Motor neuron (in vitro differentiated cells): Measurements from ENCODE around the gene GDPD1. TPM values are rescaled to one million over a fixed set of nuclear protein-coding genes. Genes with fewer than 3 reads are reported as not detected.
"Not testable (repeated sequence)": the region's sequence is repeated elsewhere in the genome, so short reads cannot be mapped to it uniquely, and the experiment has no call there.

ENCODE experiments used
- ATAC-seq, 8 experiments: fragments of 200-7000 bp; cut with Tn5 transposase; replicated peaks in 6 of 8; 2 replicates each; pipeline ENCODE4 v1.8.0; 2021; ENCODE audit warnings: mild to moderate bottlenecking in 8 of 8, moderate library complexity in 8 of 8
- H3K27ac ChIP-seq, 2 donors: fragments of 250-450 bp; sonication (Bioruptor Pico); 2 replicates each; pipeline ENCODE4 v1.9.0; 2021; ENCODE audit warnings: antibody characterized with exemption in 2 of 2, mild to moderate bottlenecking in 2 of 2, moderate library complexity in 1 of 2
- H3K4me1 ChIP-seq, 2 donors: fragments of 250-450 bp; sonication (Bioruptor Pico); replicated peaks in 1 of 2; 2 replicates each; pipeline ENCODE4 v1.6.1; 2021; ENCODE audit warnings: antibody characterized with exemption in 2 of 2, mild to moderate bottlenecking in 2 of 2, moderate library complexity in 1 of 2
- H3K4me3 ChIP-seq, 5 donors: fragments of 250-450 bp; sonication (Bioruptor Pico); 2 replicates each; pipeline ENCODE4 v1.9.0; 2021; ENCODE audit warnings: antibody characterized with exemption in 5 of 5, mild to moderate bottlenecking in 5 of 5, moderate library complexity in 4 of 5
- WGBS, 10 experiments: fragments of 450-650 bp; shearing (Covaris generic); methylation state at CpG; one replicate each; pipeline ENCODE4 v1.0.0; 2022; 5-methylcytosine and 5-hydroxymethylcytosine counted together
- in situ Hi-C, 9 experiments: fragments of 400-800 bp; cut with MboI; loops; one replicate each; pipeline ENCODE4 v1.15.0; 2021; ENCODE audit warnings: low sequenced_read_pairs in 9 of 9, low pct_unique_long_range_greater_than_20kb in 2 of 9; ENCODE audit not compliant: unreplicated experiment in 9 of 9
- total RNA-seq, 8 experiments: library from RNA; unstranded; fragments of 300-600 nt; gene quantifications; 2 replicates each; pipeline versions ENCODE4 v1.2.3 to v1.2.4, GENCODE V29; 2022

GDPD1 gene
- total RNA-seq, 8 experiments from 2014 or later: 1.2 to 24.7 (median 21.3) TPM

DNA sequence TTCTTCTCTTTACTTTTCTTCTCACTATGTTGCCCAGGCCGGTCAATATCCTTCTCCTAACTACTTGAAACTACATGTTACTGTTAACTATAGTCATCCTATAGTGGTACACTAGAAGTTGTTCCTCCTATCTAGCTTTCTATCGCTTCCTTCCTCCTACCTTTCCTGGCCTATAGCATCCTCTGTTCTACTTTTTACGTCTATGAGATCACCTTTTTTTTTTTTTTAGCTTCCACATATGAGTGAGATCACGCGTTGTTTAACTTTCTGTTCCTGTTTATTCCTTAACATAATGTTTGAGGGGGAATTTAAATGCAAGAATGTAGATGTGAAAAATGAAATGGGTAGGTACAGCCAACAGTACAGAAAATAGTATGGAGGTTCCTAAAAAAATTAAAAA lies 80.6 kb downstream of the GDPD1 start:
- H3K4me1 ChIP-seq: no peaks in the 10 kb centered on the region
- H3K27ac ChIP-seq: no peak overlapping the region
- no peak overlapping the region for H3K4me3 ChIP-seq
- WGBS, 10 experiments: 51 to 100% (median 90%) methylated on average over 2 to 5 of the region's 5 CpGs
- ATAC-seq: no peak
- in situ Hi-C loops: loop anchor here in 6 of 9 experiments (25.0 kb wide), 2 partner anchors 136 to 261 kb away; partner anchors contain the start of gene DHX40 (in 2 of the 6)

GRCh38 chr17:59304811-59305210 lies 84.5 kb downstream of the GDPD1 start:
- Histone ChIP-seq H3K4me3 (no peak overlapping the region), H3K27ac (no peak overlapping the region), H3K4me1 (no peaks in the 10 kb centered on the region)
- ATAC-seq: no peak
- WGBS, 10 experiments: 50 to 100% (median 83%) methylated on average over 1 to 2 of the region's 2 CpGs; no CpG with 5 or more reads in 4 of the 10 experiments
- in situ Hi-C loops: loop anchor here in 6 of 9 experiments (25.0 kb wide), 2 partner anchors 132 to 257 kb away; partner anchors contain the start of gene DHX40 (in 2 of the 6)

GRCh38 chr17:59310263-59310920 lies 90.1 kb downstream of the GDPD1 start:
- no peak overlapping the region for H3K27ac ChIP-seq
- 30 to 100% (median 79%) methylated on average over 2 to 5 of the region's 6 CpGs for WGBS, 10 experiments
- in situ Hi-C loops: loop anchor here in 8 of 9 experiments (10.0 to 25.0 kb wide), 4 partner anchors 124 to 252 kb away; partner anchors contain the start of gene DHX40 (in 2 of the 8)
- no peak overlapping the region for H3K4me3 ChIP-seq
- ATAC-seq: no peak
- no peaks in the 10 kb centered on the region for H3K4me1 ChIP-seq

DNA sequence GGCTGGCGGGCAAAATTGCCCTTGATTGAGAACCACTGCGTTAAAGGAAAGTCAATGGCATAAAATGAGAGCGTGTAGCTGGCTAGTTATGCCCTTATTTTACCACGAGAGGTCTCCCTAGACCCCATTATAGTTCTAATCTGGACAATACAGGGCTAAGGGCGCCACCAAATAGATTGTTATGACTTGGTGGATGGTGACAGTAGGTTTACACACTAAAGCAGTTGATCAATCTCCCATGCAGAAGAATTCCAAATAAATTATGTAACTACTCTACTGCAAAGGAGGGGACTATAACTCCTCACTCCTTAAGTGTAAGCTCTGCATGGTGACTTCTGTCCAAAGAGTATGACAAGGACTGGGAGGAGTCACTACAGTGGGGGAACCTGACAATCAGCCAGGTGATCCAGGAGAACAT lies 90.7 kb downstream of the GDPD1 start:
- no peak overlapping the region for H3K27ac ChIP-seq

DNA sequence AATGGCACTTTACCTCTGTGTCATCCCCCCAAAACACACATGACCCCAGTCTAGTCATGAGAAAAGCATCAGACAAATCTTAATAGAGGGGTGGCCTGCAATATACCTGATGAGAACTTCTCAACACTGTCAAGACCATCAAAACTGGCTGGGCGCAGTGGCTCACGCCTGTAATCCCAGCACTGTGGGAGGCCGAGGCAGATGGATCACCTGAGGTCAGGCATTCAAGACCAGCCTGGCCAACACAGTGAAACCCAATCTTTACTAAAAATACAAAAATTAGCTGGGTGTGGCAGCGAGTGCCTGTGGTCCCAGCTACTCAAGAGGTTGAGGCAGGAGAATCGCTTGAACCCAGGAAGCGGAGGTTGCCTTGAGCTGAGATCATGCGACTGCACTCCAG lies 91.2 kb downstream of the GDPD1 start:
- not testable (repeated sequence) for ATAC-seq, H3K4me1 ChIP-seq, H3K27ac ChIP-seq, H3K4me3 ChIP-seq
- WGBS, 10 experiments: 70 to 100% (median 93%) methylated on average over 1 to 6 of the region's 7 CpGs; no CpG with 5 or more reads in 3 of the 10 experiments
- in situ Hi-C loops: loop anchor here in 8 of 9 experiments (10.0 to 25.0 kb wide), 4 partner anchors 123 to 251 kb away; partner anchors contain the start of gene DHX40 (in 2 of the 8)

More for the DNA sequence above, 90.7 kb downstream of the GDPD1 start:
- ATAC-seq: peak; percentile 88 to 98 (median 96)
- no peaks in the 10 kb centered on the region for H3K4me1 ChIP-seq
- in situ Hi-C loops: loop anchor here in 8 of 9 experiments (10.0 to 25.0 kb wide), 4 partner anchors 124 to 251 kb away; partner anchors contain the start of gene DHX40 (in 2 of the 8)
- WGBS, 10 experiments: 0 to 29% (median 0%) methylated on average over 1 to 5 of the region's 5 CpGs; no CpG with 5 or more reads in 3 of the 10 experiments
- no peak overlapping the region for H3K4me3 ChIP-seq

GRCh38 chr17:59315866-59316265 lies 95.6 kb downstream of the GDPD1 start:
- in situ Hi-C loops: loop anchor here in 8 of 9 experiments (10.0 to 25.0 kb wide), 4 partner anchors 119 to 246 kb away; partner anchors contain the start of gene DHX40 (in 2 of the 8)
- 80 to 93% (median 83%) methylated on average over 1 to 4 of the region's 4 CpGs; no CpG with 5 or more reads in 5 of the 10 experiments for WGBS, 10 experiments
- no peaks in the 10 kb centered on the region for H3K4me1 ChIP-seq
- no peak overlapping the region for H3K4me3 ChIP-seq
- H3K27ac ChIP-seq: no peak overlapping the region
- ATAC-seq: no peak

Other genes with a start within 250 kb of the GDPD1 start
- gene TRIM37, start 113.6 kb upstream of the GDPD1 start, total RNA-seq: 10 to 100 TPM; 30.2 to 54.5 (median 32.0) TPM
- 100 to 1,000 TPM in 1 of 8 experiments, 10 to 100 TPM in 6, 1 to 10 TPM in 1; 8.2 to 162 (median 69.6) TPM for gene SKA2, start 65.3 kb upstream of the GDPD1 start, total RNA-seq
- gene PRR11, start 64.8 kb upstream of the GDPD1 start, total RNA-seq: 10 to 100 TPM in 3 of 8 experiments, 1 to 10 TPM in 5; 1.8 to 27.1 (median 4.8) TPM
- 10 to 100 TPM; 16.0 to 22.0 (median 20.7) TPM for gene SMG8, start 10.5 kb upstream of the GDPD1 start, total RNA-seq
- 10 to 100 TPM in 2 of 8 experiments, 1 to 10 TPM in 6; 2.6 to 14.0 (median 5.2) TPM for gene YPEL2, start 111.1 kb downstream of the GDPD1 start, total RNA-seq